ENCODE data around the gene MEGF6.
A peak's percentile ranks its signal among the peaks of the same experiment; 100 is the strongest.

MEGF6 gene

DNA sequence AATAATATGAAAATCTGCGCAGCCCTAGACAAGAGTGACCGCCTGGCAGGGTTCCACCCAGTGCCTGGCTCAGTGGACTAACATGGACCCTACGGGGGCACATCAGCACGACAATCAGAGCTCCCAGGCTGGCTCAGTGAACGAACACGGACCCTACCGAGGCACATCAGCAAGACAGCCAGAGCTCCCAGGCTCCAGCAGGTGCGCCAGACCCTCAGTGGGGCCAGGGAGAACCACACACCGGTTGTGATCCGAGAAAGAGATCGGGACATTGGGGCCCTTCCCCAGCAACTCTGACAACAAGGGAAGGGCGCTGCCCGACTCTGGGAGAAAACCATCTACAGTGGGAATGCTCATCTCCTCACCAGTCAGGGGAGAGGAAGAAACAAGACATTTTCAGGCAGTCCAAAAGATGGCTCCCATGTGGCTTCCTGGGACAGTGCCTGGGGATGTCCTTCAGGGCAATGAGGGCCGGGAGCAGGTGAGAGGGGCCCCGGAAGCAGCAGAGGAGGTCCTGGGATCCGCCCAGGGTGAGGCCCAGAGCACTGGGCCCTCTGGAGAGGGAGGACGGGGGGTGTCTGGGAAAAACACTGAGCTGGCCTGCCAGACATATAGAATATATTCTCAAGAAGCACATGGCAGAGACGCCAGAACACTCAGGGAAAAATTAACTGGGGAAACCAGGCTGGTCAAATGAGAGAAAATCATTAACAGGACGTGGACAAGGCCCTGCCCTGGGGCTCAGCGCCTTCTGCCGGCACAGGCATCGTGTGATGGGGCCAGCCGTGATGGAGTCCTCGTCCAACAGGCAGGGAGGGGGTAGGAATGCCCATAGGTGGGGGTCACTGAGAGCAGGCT, 152.0 kb downstream of the MEGF6 start:
- DNase-seq (ENCODE audit: low read depth in 2 of 2) = no peak

DNA sequence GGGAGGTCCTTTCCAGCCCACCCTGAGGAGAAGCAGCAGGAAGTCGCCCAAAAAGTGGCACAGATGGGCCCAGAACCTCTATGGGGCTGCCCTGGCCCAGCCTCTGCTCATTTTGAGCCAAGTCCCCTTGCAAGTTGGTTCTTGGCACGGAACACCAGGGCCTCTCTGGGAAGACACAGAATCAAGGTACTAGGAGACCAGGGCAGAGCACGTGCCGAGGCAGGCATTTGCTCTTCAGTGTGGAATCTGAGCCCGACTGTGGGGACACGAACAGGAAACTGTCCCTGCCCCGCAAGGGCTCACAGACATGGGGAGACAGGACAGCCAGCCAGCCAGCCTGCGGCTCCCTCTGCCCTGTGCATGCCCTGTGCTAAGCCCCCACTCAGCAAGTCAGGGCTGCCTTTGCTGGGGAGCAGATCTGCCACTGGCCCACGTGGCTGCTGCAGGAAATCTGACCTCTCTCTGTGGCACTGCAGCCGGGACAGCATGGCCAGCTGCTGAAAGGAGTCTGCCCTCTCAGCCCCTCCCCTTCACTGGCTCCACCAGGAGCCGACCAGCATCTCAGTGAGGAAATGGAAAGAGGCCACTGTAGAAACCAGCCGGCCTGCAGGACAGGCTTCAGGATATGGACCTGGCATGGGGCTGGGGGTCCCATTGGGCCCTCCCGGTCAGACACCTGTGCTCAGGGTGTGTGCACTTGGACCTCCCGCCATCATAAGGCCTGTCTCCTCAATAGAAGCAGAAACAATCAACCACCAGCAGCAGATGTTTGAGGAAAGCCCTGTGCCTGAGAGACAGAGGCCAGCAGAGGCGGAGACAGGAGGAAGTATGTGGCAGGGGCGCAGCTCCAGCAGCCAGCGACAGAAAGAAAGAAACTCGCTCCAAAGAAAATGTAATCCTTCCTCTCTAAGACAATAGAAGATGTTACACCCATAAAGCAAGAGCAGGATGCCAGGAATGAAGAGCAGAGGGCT, 153.1 kb downstream of the MEGF6 start:
- DNase-seq (ENCODE audit: low read depth in 2 of 2) = no peak

DNA sequence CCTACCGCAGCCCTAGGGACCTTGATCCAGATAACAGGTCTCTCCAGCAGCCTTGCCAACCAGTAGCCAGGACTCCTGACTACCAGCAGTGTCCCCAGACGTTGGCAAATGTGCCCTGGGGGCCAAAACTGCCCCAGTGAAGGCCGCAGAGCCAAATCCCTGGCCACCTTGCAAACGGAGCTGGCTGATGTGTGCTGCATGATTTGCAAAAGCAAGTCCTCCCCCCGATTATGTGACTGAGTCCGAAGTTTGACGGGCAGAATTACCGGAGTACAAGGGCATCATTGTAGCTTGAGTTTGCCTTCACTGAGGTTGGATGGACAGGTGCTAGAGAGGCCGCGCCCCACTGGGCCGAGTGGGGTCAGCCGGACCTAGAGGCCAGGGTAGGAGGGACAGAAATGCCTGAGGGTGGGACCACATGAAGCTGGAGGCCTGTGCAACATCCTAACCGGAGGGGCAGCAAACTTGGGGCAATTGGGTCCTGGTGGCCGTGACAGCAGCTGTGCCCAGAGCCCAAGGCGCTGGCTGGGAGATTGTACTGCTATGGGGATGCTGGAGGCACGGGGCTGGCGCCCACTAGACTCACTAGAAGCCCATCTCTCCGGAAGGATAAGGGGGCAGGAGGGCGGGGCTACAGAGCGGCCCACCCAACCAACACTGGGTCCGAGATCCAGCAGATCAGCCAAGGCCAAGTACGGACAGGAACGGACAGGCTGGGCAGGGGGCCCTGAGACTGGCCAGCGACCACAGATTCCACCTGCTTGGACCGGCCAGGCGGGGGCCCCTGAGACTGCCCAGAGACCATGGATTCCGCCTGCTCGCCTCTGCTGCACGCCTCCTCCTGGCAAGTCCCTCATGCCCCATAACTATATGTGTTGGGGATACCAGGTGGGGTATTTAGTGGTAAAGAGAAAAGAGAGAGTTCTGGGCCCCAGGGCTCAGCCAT, 154.1 kb downstream of the MEGF6 start:
- no peak for DNase-seq (ENCODE audit: low read depth in 2 of 2)

DNA sequence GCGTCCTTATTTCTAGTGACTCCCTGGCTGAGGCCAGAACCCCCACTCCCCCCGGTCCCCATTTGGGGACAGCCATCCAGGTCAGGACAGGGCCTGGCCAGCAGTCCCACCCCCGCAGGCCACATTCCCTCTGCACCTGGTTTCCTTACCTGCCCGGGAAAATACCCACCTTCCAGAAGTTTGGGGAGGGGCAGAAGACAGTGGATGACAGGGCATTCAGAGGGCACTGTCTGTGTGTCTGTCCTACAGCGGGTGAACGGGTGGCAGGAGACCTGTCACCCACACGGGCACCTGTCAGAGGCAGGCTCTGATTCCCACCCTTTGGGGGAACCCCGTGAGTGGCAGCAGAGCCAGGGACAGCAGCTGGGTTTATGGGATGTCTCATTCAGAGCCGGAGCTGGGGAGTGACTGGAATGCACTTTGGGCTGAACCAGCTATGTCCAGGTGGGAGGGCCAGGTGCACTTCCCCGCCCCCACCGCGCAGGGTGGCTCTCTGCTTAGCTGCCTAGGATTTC, 154.8 kb downstream of the MEGF6 start:
- DNase-seq (ENCODE audit: low read depth in 2 of 2) = no peak

DNA sequence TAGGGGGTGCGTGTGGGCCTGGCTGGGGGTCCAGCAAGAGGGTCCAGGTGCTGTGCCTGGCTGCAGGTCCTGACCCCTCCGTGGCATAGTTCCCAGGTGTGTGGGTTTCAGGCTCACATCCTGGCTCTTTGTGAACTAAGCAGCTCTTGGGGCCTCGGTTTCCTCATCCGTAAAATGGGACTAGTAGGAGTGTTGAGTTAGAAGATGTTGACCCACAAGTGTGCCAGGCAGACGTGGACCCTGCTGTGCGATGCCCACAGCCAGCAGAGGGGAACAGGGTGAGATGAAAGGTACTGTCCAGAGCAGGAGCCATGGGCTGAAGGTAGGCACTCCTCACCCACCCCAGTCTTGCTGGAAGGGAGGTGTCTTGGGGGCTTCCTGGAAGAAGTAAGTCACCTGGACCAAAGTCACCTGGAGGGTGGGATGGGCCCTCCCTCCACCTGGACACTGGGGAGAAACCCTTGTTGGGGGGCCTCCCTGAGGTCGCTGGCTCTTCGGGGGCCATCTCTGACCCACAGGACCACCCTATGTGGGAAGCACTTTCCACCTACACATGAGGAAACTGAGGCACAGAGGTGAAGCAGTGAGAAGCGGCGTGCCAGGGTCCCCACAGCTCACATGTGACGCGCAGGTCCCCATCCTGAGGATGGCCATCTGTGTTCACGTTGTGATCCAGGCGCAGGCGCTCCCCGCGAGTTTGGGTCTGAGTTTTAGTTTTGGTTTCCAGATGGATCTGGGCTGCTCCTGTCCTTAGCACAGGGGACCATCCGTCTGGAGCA, 155.4 kb downstream of the MEGF6 start:
- DNase-seq (ENCODE audit: low read depth in 2 of 2) = no peak

DNA sequence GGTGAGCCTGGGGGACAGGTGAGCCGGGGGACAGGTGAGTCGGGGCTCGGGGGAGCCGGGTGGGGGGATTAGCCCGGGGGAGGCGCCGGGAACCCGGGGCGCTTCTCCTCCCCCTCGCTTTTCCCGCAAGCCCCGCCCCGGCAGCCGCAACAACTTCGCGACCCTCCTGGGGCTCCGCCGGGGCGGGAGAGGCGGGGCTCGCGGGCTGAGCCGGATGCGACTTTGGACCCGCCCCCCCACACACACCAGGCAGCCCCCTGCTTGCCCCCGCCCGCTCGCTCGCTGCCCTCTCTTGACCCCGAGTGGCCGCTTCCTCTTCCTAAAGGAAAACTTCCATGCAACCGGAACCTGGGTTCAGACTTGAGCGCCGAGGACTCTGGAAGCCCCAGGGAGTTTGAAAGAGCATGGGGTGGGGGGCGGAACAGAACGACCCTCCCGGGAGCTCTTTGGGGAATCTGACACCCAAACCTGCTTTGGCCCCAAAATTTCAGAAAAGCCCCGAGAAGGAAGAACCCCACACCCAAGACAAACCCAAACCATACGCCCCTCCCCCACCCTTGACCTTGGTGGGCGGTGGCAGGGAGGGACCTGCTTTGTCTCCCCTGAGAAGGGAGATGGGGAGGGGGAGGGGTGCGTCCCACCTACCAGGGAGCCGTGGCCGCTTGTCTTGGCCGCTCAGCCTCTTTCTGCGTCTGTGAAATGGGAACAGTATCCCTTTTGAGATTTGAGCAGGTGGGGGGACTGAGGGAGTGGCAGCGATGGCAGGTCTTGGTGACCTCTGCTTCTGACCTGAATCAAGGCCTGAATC, 156.3 kb downstream of the MEGF6 start:
- DNase-seq (ENCODE audit: low read depth in 2 of 2) = no peak

DNA sequence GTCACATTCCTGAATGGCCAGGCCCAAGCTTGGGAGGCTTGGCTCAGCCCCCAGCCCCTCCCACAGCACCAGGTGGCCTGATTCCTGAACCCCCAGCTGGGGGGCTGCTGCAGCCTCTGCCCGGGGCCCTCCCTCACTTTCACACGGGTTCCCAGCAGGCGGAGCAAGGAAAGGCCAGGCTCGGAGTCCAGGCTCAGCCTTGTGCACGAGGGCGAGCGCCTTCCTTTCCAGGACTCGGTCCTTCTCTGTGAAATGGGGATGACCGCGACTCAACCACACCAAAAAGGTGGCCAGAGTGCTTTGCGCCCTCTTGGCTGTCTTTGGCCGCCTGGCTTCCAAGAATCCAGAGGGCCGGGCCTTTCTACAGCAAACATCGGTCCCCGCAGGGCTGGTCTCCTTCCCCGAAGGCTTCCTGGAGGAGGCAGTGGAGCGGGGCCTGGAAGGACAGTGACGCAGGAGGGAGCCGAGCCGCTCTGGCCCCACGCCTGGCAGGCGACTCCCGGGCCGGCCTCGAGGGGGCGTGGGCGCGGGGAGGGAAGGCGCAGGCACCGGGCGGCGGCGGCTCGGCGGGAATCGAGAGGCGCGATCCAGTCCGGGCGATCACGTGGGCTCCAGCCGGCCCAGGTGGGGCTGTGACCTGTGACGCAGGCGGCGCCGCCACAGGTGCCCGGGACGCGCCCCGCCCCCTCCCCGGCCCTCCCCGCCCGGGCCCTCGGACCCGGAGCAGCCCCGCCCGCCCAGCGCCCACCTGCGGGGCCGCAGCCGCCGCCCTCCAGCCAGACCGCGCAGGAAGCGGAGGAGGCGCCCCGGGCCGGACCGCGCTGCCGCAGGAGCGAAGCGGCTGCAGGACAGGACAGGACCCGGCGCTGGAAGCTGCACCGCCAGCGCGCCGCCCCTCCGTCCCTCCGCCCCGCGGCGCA, 157.2 kb downstream of the MEGF6 start, which contains the start of gene ARHGEF16:
Gene ARHGEF16, plus strand, starts transcription at position 775 of the 920 bp plus-strand sequence. CDS start 8,420 bp downstream, outside the sequence.
- peak in 1 of 2 donors; percentile 21 for DNase-seq (ENCODE audit: low read depth in 2 of 2)

DNA sequence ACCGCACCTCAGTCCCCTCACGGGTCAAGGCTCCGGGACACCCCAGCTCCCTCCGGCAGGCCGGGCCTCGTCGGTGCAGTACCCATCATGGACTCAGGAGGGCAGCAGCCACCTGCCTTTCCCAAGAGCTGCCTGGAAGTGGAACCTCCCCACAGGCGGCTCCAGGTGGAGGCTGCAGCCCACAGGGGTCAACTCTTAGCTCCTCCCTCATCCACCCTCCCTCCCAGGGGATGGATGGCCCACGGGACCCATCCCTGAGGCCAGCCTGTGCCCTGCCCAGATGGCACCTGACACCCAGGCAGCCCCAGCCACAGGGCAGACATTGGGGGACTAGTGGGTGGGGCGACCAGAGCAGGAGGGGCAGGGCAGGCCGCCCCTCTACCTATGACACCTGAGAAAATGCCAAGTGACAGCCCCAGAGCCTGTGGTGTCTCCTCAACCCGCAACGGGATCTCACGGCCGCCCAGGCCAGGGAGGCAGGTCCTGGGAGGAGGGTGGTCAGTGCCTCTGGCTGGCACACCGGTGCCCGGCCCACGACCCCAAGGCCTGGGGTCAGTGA, 158.0 kb downstream of the MEGF6 start:
- peak; percentile 64 to 71 for DNase-seq (ENCODE audit: low read depth in 2 of 2)

DNA sequence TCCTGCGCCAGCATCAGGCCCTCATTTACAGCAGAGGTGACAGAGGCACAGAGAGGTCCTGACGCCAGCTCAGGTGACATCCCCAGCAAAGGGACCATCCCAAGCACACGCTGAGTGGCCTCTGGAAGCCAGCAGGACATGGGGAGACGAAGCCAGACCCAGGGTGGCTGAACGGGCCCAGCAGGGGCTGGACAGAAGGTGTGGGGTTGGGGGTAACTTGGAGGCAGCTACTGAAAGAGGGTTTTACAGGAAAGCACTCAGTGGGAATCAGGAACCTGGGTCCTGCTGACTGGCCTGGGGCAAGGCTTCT, 158.5 kb downstream of the MEGF6 start:
- DNase-seq (ENCODE audit: low read depth in 2 of 2) = no peak

DNA sequence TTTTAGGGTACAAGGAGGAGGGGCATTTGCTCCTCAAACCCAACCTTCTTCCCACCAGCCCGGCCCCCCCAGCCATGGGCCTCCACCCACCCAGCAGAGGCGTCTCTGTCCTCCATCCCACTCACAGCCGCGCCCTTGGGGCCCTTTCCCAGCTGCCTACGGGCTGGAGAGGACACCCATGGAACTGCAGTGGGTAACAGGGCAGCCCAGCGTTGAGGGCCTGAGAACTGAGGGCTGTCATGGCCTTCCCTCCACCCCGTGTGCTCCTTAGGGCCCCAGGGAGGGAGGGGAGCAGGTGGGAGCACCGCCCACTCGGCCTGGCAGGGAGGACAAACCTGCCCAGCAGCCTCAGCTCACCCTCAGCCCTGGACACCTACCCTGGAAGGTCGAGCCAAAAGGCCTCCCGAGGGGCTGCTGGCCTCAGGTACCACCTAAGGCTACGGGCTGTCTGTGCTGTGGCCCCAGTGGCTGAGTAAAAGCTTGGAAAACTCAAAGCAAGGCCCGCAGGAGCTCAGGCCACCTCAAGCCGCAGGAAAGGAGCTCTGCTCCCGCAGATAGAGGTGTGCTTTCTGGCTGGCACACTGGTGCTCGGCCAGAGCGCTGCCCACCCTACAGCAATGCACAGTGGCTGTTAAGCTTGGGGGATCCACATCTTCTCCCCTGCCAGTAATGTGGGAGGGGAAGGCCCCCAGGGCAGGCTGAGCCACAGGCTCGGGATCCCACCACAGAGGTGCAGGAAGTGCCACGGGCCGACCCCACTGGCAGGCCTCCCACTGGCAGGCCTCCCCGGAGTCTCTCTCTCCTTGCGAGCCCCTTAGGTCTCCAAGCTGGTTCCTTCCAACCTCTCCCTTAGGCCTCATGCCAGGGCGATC, 159.1 kb downstream of the MEGF6 start:
- no peak for DNase-seq (ENCODE audit: low read depth in 2 of 2)

DNA sequence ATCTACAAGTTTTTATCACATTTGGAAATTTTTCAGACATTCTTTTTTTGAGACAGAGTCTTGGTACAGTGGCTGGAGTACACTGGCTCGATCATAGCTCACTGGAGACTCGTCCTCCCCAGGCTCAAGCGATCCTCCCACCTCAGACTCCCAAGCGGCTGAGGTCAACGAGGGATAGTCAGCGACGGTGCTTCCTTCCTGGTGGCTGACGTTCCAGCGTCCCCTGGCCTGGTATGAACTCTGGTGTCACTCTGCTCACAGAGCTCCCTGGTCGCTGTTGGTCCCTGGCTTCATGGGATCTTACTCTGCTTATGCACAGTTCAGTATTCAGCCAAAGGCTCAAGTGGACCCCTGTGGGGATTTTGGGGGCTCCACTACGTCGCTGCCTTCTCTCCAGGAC, 160.3 kb downstream of the MEGF6 start:
- DNase-seq (ENCODE audit: low read depth in 2 of 2) = no peak

DNA sequence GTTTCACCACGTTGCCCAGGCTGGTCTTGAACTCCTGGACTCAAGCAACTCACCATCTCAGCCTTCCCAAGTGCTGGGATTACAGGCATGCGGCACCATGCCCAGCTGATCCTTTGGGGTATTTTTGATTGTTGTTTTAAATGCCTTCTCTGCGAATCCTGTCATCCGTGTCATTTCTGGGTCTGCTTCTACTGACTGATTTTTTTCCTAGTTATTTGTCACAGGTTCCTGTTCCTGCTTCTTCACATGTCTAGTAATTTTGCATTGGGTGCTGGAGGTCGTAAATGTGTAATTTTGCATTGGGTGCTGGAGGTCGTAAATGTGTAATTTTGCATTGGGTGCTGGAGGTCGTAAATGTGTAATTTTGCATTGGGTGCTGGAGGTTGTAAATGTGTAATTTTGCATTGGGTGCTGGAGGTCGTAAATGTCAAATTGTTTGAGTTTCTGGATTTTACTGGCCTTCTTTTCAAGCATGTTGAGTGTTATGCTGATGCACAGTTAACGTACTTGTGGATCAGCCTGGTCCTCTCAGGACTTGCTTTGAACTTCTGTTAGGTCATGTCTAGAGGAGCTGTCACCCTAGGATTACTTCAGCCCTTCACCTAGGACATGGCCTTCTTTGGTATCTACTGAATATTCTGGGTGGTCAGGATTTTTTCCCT, 161.0 kb downstream of the MEGF6 start:
- DNase-seq (ENCODE audit: low read depth in 2 of 2) = no peak

DNA sequence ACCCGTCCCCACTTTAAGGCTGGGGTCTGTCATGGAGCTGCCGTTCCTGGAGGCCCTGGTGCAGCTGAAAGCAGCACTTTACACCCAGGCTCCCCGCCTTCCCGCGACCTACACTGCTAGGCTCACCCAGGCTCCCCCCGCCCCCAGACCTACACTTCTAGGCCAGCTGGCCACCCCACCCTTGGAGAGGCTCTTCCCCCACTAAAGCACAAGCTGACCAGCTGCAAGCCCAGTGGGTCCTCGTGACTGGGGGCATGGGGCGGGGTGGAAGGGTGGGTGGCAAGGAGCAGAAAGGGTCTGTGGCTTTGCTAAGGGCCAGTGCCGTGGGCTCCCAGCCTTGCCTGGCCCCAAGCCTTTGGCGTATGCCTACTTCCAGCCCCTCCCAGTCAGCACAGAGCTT, 166.6 kb downstream of the MEGF6 start:
- DNase-seq (ENCODE audit: low read depth in 2 of 2) = no peak

DNA sequence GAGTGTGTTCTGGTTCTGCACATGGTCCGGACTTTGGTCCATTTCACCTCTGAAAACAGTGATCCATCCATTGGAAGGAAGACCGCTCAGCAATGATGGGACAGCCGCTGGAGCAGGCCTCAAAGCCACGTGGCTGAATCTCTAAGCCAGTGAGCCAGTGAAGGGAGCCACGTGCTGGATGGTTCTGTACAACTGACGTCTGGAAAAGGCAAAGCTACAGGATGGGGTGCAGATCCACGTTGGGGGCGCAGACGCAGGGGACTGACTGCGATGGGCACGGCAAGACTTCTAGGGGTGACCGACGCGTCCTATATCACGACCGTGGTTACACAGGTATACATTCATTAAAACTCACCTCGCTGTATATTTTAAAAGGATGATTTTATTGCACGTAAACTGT, 167.0 kb downstream of the MEGF6 start:
- DNase-seq (ENCODE audit: low read depth in 2 of 2) = no peak

DNA sequence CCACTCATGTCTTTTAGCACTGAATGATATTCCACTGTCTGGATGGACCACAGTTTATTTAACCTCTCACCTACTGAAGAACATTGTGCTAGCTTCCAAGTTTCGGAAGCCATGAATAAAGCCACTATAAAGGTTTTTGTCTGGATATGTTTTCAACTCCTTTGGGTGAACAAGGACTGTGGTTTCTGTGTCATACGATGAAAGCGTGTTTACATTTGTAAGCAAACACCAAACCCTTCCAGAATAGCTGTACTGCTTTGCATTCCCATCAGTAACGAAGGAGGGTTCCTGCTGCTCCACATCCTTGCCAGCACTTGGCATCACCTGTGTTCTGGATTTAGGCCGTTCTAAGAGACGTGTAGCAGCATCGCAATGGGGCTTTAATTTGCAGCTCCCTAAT, 167.5 kb downstream of the MEGF6 start:
- DNase-seq (ENCODE audit: low read depth in 2 of 2) = no peak

DNA sequence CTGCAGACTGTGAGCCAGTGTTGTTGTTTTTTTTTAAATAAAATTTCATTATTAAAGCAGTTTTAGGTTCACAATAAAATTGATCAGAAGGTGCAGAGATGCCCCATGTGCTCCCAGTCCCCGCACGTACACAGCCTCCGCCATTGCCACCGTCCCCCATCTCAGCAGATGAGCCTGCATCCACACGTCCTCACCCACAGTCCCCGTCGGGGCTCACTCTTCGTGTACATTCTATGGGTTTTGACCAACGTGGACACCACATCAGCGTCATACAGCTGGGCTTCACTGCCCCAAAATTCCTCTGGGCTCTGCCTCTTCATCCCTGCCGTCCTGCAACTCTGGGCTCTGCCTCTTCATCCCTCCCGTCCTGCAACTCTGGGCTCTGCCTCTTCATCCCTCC, 168.4 kb downstream of the MEGF6 start:
- DNase-seq (ENCODE audit: low read depth in 2 of 2) = no peak

DNA sequence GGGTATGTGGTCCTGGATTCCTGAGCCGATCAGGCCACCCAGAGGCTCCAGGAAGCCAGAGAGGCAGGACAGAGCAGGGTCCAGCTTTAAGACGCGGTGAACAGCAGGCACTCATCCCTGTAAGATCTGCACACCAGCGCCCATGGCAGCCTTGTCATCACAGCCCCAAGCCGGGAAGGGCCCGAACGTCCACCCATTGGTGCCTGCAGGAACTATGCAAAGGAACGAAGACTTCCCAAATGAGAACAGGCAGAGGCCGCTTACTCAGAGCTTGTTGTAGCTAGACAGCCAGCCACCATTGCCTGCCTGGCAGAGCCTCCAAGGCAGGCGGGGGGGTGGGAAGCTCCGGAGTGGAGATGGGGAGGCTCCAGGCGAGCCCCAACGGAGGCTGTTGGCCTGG, 169.0 kb downstream of the MEGF6 start:
- no peak for DNase-seq (ENCODE audit: low read depth in 2 of 2)

Measured in stimulated activated CD4-positive, alpha-beta T cell treated with anti-CD3 and anti-CD28 coated beads, Interleukin-1b, Interleukin-23, amount 100 ng/mL, for 4 hours (primary cell).